NCI-H2227 treated with DMSO at 0.1 percent for 48 hours (cell line): ENCODE data around the gene CALR3.

ENCODE experiments used
- DNase-seq: peaks from one replicate; lab custom pipeline; 2025; lab: John Stamatoyannopoulos, UW

Gene CALR3

GRCh38 chr19:16429066-16429758 is 66.8 kb downstream of the CALR3 start:
- no peak for DNase-seq
